ENCODE data around the gene IL1RAPL1.

IL1RAPL1 gene

DNA sequence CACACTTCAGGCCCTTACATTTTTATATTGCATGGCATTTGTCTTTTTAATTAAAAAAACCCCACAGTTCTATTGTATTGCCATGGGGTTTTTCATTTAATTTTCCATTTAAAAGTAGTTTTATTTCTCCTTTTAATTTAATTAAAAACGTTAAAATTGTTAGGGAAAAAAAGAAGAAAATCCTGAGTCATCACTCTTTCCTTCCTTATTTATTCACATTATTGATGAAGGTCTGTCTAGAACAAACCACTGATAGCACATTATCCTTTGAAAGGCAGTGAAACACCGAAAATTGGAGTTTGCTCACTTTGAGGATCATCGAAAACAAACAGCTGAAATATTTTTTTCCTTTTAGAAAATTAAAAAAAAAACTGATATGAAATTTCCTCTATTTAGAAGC, 868.5 kb downstream of the IL1RAPL1 start:
- DNase-seq = no peak

DNA sequence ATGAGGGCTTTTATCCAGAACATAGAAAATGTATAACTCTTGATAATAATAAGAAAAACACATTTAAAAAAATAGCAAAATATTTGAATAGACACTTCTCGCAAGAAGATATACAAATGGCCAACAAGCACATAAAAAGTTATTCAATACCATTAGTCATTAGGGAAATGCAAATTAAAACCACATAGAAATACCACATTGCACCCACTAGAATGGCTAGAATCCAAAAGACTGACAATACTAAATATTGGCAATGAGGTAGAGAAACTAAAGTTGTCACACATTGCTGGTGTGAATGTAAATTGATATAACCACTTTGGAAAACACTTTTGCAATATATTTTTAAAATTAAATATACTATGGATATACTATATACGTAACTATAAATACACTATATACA, 873.8 kb downstream of the IL1RAPL1 start:
- DNase-seq = no peak

DNA sequence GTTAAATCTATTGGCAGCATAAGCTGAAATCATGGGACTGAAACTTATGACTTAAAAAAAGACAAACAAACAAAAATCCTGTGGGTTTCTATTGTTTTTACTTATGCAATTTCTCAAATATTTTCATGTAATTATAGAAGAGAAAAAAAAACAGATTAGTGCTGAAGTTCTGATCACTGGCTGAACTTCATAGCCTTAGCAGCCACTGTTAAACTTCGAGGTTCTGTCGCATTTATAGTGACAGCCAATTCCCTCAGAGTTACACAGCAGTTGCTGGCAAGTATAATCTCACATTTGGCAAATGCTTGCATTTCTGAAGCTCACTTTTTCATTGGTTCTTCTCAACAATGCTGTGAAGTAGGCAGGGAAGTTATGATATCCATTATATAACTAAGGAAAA, 879.2 kb downstream of the IL1RAPL1 start:
- DNase-seq = no peak

DNA sequence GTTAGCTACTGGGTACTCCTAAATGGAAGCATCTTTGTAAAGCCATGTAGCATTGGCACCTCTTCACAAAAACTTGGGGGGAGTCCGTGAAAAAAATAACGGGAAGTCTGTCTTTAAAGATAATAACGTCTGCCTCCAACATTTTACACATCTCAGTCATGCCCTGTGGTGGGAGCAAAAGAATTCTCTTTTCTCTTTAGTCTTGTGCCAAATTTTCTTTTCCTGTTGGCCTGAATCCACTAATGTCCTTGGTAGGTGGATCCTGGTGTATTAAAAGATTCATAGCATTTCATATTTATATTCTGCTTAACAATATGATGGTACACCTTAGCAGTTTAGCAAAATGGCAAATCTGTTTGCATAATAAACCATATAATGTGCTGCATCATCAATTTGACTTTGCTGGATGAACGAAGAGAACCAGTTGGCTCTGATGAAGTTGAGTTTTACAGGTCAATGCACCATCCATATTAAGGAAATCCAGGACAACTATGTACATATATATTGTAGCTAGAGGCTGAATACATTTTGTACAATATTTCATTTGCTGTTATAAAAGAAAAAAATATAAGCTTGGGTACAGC, 881.8 kb downstream of the IL1RAPL1 start:
- no peak for DNase-seq

DNA sequence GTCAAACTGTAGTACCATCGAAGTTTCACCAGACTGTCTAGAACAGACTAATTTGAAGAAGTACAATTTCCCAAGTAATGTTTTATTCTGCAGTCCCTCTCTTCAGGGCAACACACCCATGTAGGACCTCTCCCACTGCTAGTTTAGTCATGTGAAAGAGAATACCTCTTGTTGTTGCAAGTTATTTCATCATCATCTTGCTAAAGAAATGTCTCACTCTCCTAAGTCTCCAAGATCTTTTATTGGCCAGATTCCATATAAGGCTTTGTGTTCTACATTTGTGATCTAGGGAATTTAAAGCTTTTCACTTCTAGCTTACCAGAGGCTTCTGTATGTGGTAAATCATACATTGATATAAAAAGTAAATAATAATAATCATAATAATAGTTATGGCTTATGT, 882.8 kb downstream of the IL1RAPL1 start:
- DNase-seq = no peak

DNA sequence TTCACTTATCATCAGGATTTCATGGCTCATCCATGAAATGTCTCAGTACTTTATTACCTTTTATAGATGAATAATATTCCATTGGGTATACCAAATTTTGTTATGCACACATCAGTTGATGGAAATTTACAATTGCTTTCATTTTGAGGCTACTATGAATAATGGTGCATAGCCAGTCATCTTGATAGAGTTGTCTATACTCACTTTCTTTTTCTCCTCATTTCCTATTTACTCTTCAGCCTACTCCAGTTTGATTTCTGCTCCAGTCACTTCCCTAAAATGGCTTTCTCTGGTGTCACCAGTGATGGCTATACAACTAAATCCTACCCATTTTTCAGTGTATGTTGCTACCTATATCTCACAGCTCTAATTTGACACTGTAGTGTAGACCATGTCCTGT, 884.6 kb downstream of the IL1RAPL1 start:
- no peak for DNase-seq

DNA sequence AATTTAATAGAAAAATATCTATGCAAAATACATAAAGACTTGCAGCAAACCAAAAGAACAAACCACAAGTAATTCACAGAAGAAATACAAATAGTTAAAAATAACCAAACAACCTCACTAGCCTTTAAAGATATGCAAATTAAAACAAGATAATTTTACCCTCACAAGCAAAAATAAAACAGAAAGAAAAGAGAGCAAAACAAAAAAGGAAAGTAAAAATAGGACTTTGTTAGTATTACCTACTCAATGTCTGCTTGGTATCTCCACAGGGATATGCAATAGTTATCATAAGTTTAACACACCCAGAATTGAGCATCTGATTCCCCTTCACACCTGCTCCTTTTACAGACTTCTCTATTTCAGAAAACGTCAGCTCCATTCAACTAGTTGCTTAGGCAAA, 890.6 kb downstream of the IL1RAPL1 start:
- DNase-seq = no peak

DNA sequence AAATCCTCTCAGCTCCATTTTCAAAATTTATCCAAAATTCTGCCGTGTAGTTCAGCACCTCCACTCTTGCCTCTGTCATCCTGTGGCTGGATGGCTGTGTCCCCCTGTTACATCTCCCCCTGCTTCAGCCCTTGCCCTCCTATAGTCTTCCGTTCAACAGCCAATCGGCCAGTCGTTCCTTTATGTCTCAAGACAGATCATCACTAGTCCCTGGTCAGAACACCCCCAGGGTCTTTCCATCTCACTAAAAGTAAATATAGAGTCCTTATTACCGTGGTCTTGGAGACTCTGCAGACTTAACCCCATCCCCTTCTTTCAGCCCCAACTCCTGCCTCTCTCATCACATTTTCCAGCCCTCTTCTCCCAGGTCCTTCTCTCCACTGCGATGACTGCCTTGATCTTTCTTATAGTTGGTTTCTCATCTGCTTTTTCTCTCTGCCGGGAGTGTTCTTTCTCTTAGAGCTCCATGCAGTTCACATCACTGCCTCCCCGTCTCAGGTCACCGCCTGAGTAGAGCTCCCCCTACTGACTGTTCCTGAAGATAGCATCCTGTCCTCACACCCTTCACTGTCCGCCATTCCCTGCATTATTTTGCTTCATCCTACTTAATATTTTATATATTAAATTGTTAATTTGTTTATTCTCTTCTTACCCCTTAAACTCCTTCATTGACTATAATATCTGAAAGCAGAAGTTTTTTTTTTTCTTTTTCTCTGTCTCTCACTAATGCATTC, 891.3 kb downstream of the IL1RAPL1 start:
- DNase-seq = no peak

DNA sequence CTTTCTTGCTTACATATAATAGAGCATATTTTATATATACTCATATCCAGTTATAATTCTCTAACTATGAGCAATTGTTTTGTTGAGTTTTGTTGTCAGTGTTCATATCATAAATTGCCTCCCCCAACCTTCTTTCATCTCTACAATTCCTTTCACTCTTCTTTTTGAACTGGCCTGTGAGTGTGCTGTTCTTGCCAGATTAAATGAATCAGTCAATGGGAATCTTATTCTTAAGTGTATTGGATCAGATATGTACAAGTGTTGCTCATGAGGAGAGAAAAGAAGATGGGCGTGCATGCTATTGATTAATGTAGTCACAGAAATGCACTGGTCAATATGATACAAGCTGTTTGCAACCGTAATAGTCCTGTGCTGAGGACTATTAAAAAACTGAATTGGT, 900.0 kb downstream of the IL1RAPL1 start:
- no peak for DNase-seq

DNA sequence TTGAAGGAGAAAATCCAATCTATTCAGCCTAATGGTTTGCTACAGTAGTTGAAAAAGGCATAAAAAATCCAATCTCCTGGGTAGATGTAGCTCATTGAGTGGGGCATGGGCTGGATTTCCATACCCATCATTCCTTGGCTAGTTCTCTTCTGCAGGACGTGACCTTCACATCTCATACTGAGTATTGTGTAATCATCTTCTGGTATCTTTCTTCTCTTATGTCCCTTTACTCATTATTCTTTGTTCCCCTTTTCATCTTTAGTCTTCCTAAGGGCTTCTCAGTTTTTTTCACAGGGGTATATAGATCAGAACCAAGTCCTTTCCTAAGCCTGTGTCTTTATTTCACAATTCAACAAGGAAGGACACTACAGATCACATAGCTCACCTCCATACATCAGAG, 900.5 kb downstream of the IL1RAPL1 start:
- DNase-seq = no peak

DNA sequence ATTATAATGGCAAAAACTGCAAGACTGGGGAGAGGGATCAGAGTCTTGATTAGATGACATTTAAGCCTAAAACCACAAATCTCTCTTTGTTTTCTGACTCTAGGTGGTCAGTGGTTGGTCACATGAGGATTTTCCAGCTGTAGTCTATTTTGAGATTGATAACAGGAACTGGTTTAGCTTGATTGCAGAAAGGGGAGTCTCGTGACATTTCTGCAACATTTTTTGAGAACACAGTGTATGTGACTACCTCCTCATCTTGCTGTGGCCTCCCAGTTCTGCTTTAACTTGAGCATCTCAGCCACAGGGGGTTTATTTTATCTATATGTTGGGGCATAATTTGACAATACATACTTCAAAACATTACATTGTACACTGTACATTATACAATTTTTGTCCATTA, 901.7 kb downstream of the IL1RAPL1 start:
- no peak for DNase-seq

DNA sequence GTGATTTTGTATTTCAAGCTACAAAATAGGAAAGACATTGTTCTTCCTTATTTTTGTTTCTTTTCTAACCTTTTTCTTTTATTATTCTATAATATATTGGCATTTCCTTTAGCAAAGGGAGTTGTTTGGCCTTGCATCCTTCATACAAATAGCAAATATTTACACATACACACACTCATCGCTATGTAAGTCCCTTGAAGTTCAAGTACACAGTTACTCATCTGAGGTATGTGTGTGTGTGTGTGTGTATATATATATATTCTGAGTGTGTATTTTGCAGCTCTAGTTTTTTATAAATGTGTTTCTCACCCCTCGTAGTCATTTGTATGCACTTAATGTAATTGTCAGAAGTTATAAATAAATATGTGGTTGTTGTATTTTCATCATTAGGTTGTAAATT, 903.4 kb downstream of the IL1RAPL1 start:
- DNase-seq = no peak

DNA sequence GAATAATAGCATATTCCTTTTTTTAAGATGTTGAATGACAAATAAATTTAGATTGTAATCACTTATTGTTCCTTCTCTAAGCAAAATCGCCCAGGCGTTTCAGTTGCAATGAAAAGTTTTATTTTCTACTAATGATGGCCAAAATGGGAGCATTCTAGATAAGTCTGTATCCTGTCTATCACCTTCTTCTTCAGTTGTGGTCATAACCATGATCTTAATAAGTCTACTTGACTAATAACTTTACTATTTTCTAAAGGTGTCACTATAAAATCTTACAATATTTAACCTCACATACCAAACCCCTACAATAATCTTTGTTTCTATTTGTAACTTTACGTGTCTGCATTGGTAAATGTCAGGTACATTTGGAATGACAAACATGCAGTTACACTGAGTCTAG, 904.4 kb downstream of the IL1RAPL1 start:
- no peak for DNase-seq

DNA sequence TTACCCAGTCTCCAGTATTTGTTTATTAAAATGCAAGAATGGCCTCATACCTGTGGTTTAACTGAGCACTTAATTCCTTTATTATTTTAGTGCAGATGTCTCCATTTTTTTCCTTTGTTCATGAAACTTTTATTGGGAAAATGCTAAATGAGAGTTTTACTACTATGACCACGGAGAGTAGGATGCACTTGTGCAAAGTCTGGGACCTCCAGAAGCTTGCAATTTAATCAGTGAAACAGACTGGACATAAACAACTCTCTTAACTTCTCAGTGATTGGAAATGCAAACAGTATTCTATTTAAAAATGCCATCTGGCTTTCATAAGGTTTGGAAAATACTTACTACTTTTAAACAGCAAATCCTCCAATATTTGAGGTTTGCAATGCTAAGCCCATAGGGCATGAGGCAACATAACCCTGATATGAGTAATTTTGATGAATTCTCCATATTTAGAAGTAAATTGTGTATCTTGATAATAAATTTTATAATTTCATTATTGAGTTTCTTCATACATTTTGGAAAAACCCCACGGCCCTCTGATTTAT, 909.5 kb downstream of the IL1RAPL1 start:
- no peak for DNase-seq

DNA sequence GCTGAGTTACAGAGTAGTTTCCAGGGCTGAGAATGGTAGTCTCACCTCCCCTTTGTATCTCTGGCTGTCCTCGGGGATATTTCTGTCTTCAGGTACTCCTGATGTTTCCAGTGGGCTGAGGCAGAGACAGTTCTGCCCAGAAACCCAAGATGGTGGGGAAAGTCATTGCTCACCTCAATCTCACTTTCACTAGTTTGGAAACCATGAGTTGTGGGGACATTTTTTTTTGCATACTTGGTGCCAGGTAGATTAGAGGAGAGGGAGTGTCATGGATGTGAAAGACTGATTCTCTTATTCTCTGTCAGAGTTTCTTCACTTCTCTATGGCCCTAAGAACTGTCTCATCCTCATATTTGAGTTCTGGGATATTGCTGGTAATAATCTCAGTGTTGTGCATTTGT, 919.5 kb downstream of the IL1RAPL1 start:
- DNase-seq = no peak

DNA sequence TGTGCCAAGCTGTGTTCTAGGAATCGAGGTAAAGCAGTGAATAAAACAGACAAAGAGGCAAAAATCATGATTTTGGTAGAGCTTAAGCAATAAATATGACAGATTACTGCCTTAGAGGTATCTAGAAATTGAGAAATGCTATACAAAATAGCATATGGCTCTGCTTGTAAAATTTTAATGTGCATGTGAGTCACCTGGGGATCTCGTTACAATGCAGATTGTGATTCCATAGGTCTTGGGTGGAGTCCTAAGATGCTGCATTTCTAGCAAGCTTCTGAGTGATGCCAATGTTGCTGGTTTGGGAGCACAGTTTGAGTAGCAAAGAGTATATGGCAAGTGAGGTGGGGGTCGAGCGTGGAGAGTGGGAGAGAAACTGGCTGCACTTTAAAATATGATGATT, 930.9 kb downstream of the IL1RAPL1 start:
- DNase-seq = no peak

DNA sequence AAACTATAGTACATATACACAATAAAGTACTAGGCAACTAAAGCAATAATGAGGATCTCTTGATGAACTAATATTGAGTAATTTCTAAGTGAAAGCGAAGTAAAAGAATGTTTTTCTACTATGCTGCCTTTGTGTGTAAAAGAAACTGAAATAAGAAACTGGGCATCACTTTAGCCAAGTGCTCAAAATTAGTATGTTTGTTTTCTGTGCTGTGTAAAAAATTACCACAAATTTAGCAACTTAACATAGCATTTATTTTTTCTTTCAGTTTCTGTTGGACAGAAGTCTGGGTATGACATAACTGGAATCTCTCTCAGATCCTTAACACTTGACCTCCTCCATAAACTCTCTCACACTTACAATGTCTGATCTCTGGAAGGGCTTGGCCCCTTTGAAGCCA, 941.0 kb downstream of the IL1RAPL1 start:
- no peak for DNase-seq

DNA sequence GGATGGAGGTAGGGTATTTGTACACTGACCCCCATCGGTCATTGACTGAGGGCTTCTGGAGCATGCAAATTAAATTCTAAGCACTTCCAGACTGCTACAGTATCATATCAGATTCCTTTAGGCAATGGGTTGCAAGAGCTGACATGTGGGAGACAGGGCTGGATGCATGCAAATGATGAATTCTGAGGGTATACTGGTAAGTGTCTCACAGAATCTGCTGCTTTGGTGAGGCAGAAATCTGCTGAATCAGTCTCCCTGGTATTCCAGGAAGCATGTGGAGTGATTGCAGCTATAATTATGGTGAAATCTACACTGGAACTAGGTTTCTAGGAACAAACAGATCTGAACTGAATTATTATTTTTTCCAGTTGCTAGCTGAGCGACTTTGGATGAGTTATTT, 943.3 kb downstream of the IL1RAPL1 start:
- DNase-seq = no peak

DNA sequence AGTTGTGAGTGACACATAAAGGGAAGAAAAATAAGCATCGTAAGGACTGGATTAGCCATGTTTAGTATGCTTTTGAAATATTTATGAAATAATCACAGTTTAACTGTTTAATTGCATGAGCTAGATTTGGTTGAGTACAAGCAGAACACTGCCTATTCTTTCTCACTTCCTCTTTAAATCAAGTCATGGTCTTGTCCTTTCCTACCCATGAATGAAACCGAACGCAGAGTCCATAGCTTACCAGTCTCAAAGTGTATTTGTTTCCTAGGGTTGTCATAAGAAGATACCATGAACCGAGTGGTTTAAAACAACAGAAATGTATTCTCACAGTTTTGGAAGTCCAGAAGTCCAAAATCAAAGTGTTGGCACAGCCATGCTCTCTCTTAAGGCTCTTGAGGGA, 944.1 kb downstream of the IL1RAPL1 start:
- DNase-seq = no peak

DNA sequence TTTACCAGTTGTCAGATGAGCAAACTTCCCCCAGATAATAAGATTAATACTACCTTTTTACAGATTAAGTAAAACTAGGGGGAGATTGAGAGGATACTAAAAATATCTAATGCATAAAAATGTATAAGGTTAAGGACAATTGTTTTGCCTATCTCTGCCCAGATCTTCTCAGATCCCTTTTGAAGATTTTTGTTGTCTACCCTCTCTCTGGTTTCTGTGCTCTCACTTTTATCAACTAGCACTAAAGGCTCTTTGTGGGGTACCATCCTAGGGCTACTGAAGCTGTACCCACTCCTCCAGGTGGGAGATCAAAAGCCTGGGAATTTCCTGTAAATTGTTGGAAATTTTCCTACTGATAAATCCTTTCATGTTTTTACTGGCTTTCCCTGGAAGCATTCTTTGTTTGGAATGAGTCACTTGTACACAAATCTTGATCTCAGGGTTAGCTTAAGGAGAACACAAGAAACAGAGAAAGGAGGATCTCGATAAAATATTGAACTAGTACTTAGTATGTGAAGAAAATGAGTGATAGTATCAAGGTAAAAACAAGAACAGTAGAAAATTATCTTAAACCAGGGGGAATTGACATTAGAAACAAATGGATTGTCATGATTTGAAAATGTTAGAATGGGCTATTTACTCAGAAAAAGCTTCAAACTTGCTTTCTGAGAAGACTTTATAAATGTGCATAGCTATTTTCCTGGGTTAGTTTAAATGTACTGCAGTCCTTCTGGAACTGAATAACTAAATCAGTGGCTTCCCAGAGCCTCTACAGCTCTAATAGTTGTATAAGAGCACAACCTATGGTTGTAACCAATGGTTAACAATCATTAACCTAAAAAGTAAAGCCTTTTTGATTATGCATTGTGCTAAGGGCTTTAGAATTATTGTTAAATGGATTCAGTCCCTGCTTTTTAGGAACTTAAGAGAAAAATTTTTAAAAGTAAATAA, 948.2 kb downstream of the IL1RAPL1 start:
- DNase-seq = no peak

DNA sequence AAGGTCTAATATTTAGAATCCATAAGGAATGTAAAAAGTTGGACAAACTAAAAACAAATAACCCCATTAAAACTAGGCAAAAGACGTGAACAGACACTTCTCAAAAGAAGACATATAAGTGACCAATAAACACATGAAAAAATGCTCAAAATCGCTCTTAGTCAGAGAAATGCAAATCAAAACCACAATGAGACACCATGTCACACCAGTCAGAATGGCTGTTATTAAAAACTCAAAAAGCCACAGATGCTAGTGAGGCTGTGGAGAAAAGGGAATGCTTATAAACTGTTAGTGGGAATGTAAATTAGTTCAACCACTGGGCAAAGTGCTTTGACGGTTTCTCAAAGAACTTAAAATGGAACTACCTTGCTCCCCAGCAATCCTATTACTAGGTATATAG, 953.8 kb downstream of the IL1RAPL1 start:
- no peak for DNase-seq

DNA sequence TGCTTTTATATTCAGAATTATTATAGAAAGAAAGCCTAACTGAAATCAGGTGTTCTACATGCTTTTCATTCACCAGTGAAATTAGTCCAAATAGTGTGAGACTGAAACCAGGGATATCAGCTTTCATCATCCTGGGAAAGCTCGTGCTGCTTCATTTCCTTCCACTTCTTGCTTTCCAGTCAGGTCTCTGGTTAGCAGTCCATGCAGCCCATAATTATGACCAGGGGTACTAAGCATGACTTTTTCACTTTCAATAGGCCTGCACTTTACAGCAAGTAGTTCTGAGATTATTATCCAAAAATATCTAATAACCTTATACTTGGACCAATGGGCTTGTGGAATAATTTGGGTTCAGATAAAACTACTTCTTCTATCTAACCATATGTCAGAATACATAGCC, 954.9 kb downstream of the IL1RAPL1 start:
- DNase-seq = no peak

DNA sequence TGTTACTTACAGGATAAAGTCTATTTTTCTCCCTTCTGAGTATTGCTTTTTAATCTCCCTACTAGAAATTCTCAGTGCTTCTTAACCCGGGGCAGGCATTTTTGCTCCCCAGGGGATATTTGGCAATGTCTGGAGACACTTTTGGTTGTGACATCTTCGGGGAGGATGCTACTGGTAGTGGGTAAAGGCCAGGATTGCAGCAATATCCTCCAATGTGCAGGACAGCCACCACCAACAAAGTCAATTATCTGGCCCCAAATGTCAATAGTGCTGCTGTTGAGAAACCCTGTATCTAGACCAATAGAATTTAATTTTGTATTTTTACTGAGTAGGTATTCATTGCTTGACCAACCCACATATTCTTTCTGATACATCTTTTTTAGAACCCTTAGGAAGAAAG, 958.6 kb downstream of the IL1RAPL1 start:
- no peak for DNase-seq

DNA sequence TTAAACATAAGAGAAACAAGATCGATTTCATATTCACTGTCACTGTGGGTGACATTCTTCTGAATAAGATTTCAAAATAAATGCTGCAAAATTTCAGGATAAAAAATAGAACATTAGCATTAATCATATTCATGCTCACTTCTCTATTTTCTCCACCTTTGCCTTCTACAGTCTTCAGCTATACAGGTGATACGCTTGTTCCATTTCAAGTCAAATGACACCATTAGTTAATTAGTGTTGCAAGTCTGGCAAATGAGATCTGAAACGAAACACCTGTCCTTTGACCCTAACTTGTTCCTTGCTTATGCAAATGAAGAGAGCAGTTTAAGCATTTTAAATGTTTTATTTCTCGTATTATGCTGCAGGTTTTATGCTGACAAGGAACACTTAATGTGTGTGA, 960.6 kb downstream of the IL1RAPL1 start:
- no peak for DNase-seq
